Spleen (tissue), 7 donors: Measurements from ENCODE around the gene FBXW8.

ENCODE experiments used
- POLR2A ChIP-seq, 3 donors: fragments of 450-650 bp; IDR thresholded peaks; one replicate each; pipeline ENCODE4 v1.5.1; 2017; ENCODE audit warnings: antibody characterized with exemption in 3 of 3, mild to moderate bottlenecking in 1 of 3
- POLR2AphosphoS5 ChIP-seq, 3 donors: sonication (generic); formaldehyde crosslinking; IDR thresholded peaks; one replicate each; pipeline ENCODE4 v1.5.1; 2017; ENCODE audit warnings: antibody characterized with exemption in 3 of 3
- TF ChIP-seq, protein P1 (sequence below), 11 experiments: fragments of 200-600 bp in 7 of 11; fragments of 450-650 bp in 4 of 11; sonication (generic) in 4 of 11; IDR thresholded peaks in 8 of 11; conservative IDR thresholded peaks in 3 of 11; 1 replicate in 7 of 11; 2 replicates in 4 of 11; pipeline versions ENCODE4 v1.4.0 to v1.8.0; 2016 to 2021; ENCODE audit warnings: antibody characterized with exemption in 11 of 11, inconsistent platforms in 4 of 11, mild to moderate bottlenecking in 1 of 11
- donor health status: DM: no; HTN: no; CAD: no; lungs with moderate emphysema.
- donor health status: DM: no; HTN: no; CAD: no.
- donor health status: DM: no; HTN: no; CAD: no.

DNA sequence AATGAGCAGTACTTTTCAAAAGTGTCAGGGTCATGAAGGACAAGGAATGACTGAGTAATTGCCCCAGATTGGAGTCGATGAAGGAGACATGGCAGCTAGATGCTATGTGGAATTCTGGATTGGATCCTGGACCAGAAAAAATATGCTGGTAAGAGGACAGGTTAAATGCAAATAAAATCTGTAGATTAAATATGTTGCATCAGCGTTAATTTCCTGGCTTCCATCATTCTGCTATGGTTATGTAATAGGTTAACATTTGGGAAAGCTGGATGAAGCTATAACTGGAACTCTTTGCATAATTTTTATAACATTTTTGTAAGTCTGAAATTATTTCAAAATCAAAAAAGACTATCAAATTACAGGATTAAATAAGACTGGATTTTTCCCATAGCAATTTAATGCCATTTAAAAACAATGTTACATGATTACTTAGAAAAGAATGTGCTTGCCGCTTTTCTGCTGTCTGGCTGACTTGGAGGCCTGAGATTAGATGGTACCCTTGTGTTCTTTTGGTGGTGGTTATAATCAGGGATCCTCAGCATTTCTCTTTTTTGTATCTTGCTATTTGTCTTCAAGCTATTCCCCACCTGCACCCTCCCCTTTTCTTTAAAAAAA, 65.1 kb downstream of the FBXW8 start:
- TF ChIP-seq, protein P1, sequence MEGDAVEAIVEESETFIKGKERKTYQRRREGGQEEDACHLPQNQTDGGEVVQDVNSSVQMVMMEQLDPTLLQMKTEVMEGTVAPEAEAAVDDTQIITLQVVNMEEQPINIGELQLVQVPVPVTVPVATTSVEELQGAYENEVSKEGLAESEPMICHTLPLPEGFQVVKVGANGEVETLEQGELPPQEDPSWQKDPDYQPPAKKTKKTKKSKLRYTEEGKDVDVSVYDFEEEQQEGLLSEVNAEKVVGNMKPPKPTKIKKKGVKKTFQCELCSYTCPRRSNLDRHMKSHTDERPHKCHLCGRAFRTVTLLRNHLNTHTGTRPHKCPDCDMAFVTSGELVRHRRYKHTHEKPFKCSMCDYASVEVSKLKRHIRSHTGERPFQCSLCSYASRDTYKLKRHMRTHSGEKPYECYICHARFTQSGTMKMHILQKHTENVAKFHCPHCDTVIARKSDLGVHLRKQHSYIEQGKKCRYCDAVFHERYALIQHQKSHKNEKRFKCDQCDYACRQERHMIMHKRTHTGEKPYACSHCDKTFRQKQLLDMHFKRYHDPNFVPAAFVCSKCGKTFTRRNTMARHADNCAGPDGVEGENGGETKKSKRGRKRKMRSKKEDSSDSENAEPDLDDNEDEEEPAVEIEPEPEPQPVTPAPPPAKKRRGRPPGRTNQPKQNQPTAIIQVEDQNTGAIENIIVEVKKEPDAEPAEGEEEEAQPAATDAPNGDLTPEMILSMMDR (IDR thresholded peaks at IDR 0.05 in 8 of 11, conservative IDR thresholded peaks at IDR 0.05 in 3 of 11) = no peak
- TF ChIP-seq POLR2AphosphoS5 (IDR thresholded peaks at IDR 0.05) (no peak), POLR2A (IDR thresholded peaks at IDR 0.05) (no peak)
